ENCODE results near the gene ZBTB32.

Gene ZBTB32

DNA sequence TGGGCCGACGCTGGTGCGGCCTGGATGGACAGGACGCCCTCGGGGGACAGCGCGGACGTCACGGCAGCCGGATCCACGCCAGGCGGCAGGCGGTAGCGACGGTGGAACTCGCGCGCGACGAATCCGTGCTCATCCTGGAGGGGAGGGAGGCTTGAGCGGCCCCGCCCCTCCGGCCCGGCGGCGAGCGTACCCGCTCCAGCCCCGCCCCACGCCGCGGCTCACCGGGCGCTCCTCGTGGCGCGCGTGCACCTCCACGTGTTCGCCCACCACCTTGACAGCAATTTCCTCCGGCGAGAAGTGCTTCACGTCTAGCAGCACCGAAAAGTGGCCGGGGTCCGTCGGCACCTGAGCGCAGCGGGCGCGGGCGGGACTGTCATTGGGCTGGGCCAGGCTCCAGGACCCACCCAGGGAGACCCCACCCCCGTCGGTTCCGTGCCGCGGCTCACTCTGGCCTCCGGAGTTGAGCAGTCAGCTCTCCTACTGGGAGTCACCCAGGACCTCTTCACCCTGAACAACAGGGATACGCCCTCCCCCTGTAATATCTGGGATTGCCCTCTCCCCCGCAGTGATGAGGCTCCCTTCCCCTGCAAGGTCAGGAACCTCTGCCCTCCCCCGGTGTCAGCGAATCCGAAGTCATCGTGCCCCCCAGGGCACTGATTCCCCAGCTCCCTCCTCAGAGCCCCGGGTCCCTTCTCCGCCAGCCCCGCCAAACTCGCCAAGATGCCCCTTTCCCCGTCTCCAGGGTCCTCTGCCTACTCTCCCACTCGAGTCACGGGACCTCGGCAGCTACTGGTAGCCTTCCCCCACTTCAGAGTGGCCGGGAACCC is 51.4 kb downstream of the ZBTB32 start:
- Histone ChIP-seq H3K27me3 (ENCODE audit: control insufficient read depth in 5 of 5, insufficient read depth in 4 of 5, low read length in 5 of 5) (no peaks in the 10 kb centered on the region), H3K9ac (ENCODE audit: low read length in 5 of 5) (peak overlapping the region; percentile 35 to 92 (median 71)), H3K36me3 (ENCODE audit: control insufficient read depth in 5 of 5, insufficient read depth in 5 of 5, low read length in 5 of 5) (peaks cover 0 to 30% (median 26%) of the 10 kb centered on the region in 5 donors), H3K4me3 (ENCODE audit: low read depth in 1 of 5, low read length in 5 of 5) (peak overlapping the region; percentile 71 to 99 (median 98)), H3K27ac (ENCODE audit: low read depth, low read length) (peak overlapping the region; percentile 96), H3K9me3 (ENCODE audit: control insufficient read depth in 5 of 5, low read length in 5 of 5) (peaks cover 0 to under 1% (median 0%) of the 10 kb centered on the region in 5 donors), H3K4me1 (ENCODE audit: control insufficient read depth in 5 of 5, insufficient read depth in 5 of 5, low read length in 5 of 5) (peaks cover 0 to 59% (median 45%) of the 10 kb centered on the region in 5 donors)

DNA sequence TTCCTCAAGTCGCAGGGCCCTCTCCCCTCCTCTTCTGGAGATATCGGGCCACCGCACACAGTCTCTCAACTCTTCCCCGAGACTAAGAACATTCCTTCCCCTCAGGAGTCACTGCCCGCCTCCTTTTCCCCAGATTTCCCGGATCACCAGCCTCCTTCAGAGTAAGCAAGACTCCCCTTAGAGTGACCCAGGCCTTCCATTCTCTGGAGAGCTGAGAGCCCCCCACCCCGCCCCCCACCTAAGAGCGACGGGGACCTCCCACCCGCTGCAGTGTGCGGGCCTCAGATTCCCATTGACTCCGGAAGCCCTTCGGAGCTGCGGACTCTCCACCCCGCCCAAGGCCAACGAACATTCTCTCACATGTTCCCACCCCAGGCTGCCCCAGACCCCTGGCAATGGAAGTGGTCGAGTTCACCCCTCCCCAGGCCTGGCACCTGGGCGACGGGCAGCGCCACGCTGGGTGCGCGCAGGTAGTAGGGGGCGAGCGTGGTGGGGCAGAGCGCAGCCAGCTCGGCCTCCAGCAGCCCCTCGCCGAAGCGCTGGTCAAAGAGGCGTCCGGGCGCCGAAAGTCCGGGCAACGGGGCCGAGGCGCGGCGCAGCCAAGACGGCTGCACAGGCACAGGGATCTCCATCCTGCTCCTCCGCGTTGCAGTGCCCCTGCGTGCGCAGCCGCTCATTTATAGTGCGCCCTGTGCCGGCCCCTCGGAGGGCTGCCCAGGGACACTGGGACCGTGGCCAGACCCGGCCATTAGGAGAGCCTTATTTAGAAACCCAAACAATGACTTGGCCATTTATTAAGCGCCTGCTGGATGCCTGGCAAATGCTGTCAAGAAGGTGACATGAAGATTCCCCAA is 52.2 kb downstream of the ZBTB32 start, which contains the start of gene HSPB6:
Gene HSPB6, minus strand, starts transcription at position 653 of the 854 bp plus-strand sequence. Its CDS starts 21 bp downstream, at position 632.
- Histone ChIP-seq H3K36me3 (ENCODE audit: control insufficient read depth in 5 of 5, insufficient read depth in 5 of 5, low read length in 5 of 5) (peaks cover 0 to 36% (median 28%) of the 10 kb centered on the region in 5 donors), H3K4me1 (ENCODE audit: control insufficient read depth in 5 of 5, insufficient read depth in 5 of 5, low read length in 5 of 5) (peaks cover 0 to 59% (median 45%) of the 10 kb centered on the region in 5 donors), H3K9me3 (ENCODE audit: control insufficient read depth in 5 of 5, low read length in 5 of 5) (peaks cover 0 to 2% (median 0%) of the 10 kb centered on the region in 5 donors), H3K27me3 (ENCODE audit: control insufficient read depth in 5 of 5, insufficient read depth in 4 of 5, low read length in 5 of 5) (no peaks in the 10 kb centered on the region), H3K9ac (ENCODE audit: low read length in 5 of 5) (peak within 1 kb of the TSS; percentile 35 to 92 (median 71)), H3K4me3 (ENCODE audit: low read depth in 1 of 5, low read length in 5 of 5) (peak within 1 kb of the TSS; percentile 71 to 99 (median 98)), H3K27ac (ENCODE audit: low read depth, low read length) (peak within 1 kb of the TSS; percentile 96)

DNA sequence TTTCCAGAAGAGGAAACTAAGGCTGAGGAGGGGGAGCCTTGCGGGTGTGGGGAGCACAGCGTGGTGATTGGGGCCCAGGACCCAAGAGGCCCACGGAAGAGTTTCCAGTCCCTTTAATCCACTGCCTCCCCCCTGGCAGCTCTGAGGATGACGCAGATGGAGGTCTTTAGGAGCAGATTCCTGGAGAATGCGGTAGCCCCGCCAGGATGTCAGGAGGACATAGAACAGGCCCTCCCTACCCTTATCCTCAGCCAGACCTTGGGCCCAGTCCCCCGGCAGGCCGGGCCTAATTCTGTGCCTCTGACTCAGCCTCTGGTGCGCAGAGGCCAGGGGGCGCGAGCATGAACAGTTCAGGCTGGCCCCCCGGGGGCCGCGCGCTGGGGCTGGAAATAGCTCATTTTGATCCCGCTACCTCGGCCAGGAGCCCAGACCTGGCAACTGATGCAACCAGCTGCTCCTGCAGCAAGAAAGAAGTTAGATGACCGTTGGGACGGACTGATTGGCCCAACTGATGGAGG is 52.9 kb downstream of the ZBTB32 start:
- peak overlapping the region; percentile 40 to 99 (median 98) for H3K4me3 ChIP-seq (ENCODE audit: low read depth in 1 of 5, low read length in 5 of 5)
- H3K9me3 ChIP-seq (ENCODE audit: control insufficient read depth in 5 of 5, low read length in 5 of 5) = peaks cover 0 to 2% (median 0%) of the 10 kb centered on the region in 5 donors
- H3K4me1 ChIP-seq (ENCODE audit: control insufficient read depth in 5 of 5, insufficient read depth in 5 of 5, low read length in 5 of 5) = peaks cover 0 to 54% (median 45%) of the 10 kb centered on the region in 5 donors
- peak overlapping the region; percentile 96 for H3K27ac ChIP-seq (ENCODE audit: low read depth, low read length)
- peak overlapping the region; percentile 26 to 92 (median 71) for H3K9ac ChIP-seq (ENCODE audit: low read length in 5 of 5)
- H3K36me3 ChIP-seq (ENCODE audit: control insufficient read depth in 5 of 5, insufficient read depth in 5 of 5, low read length in 5 of 5) = peaks cover 0 to 36% (median 28%) of the 10 kb centered on the region in 5 donors
- H3K27me3 ChIP-seq (ENCODE audit: control insufficient read depth in 5 of 5, insufficient read depth in 4 of 5, low read length in 5 of 5) = no peaks in the 10 kb centered on the region

DNA sequence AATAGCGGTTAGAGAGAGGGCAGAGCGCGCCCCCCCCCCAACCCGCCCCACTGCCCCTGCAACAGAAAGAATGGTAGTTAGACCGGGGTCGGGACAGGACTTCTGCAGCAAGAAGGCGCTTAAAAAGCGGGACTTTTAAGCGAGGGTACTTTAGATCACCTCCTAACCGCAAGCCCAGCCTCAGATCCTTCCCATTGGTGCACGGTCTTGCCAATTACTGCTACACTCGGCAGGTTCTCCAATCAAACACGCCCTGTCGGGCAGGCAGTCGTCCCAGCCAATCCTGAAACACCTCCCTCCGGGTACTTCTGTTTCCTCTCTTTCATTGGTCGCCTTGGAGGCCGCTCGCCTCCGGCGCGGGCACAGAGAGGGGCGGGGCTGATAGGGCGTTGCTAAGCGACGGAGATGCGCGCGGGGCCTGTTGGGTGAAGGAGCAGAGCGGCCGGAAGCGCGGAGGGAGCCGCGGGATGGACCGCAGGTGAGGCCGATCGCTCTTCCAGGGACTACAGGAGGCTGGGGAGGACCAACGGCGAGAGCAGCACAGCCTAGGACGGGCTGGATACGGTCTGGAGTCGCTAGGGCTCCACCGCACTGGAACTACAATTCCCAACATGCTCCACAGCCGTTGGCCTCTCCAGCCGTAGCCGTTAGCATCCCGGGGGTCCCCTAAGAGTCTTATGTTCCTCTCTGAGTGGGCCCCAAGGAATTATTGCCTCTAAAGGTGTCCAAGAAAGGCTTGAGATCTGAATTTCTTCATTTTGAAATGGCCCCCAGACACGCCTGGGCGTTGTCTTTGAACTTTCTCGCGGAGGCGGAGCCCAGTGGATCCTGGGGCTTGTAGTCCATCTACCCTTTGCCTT is 53.6 kb downstream of the ZBTB32 start, which contains the start of gene PROSER3:
Gene PROSER3, plus strand, starts transcription at position 428 of the 860 bp plus-strand sequence. Its CDS starts 40 bp downstream, at position 468.
- peaks cover 0 to 52% (median 45%) of the 10 kb centered on the region in 5 donors for H3K4me1 ChIP-seq (ENCODE audit: control insufficient read depth in 5 of 5, insufficient read depth in 5 of 5, low read length in 5 of 5)

DNA sequence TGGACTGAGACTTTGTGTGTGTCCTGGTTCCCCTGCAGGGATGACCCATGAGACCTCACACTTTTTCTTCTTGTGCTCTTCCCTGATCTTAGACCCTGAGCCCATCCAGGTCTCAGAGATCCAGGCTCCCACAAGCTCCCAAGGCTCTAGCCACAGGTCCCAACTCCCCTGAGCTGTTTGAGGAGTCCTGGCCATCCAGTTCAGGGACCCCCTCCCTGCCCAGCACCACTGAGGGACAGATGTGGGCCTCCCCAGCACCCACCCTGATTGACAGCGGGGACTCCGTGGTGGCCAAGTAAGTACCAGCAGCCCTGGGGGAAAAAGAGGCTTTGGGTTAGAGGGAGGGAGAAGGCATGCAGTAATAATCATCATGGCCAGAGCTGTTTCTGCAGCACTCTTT is 55.3 kb downstream of the ZBTB32 start:
- Histone ChIP-seq H3K4me1 (ENCODE audit: control insufficient read depth in 5 of 5, insufficient read depth in 5 of 5, low read length in 5 of 5) (peaks cover 0 to 43% (median 34%) of the 10 kb centered on the region in 5 donors), H3K9me3 (ENCODE audit: control insufficient read depth in 5 of 5, low read length in 5 of 5) (peaks cover 0 to 2% (median 0%) of the 10 kb centered on the region in 5 donors), H3K27me3 (ENCODE audit: control insufficient read depth in 5 of 5, insufficient read depth in 4 of 5, low read length in 5 of 5) (no peaks in the 10 kb centered on the region), H3K36me3 (ENCODE audit: control insufficient read depth in 5 of 5, insufficient read depth in 5 of 5, low read length in 5 of 5) (peaks cover 0 to 22% (median 15%) of the 10 kb centered on the region in 5 donors), H3K4me3 (ENCODE audit: low read depth in 1 of 5, low read length in 5 of 5) (no peak overlapping the region), H3K9ac (ENCODE audit: low read length in 5 of 5) (no peak overlapping the region), H3K27ac (ENCODE audit: low read depth, low read length) (no peak overlapping the region)

More for the DNA sequence above, 53.6 kb downstream of the ZBTB32 start, which contains the start of gene PROSER3:
- Histone ChIP-seq H3K9ac (ENCODE audit: low read length in 5 of 5) (peak within 1 kb of the TSS; percentile 73 to 92 (median 90)), H3K4me3 (ENCODE audit: low read depth in 1 of 5, low read length in 5 of 5) (peak within 1 kb of the TSS; percentile 98 to 99 (median 99)), H3K36me3 (ENCODE audit: control insufficient read depth in 5 of 5, insufficient read depth in 5 of 5, low read length in 5 of 5) (peaks cover 0 to 32% (median 21%) of the 10 kb centered on the region in 5 donors), H3K27me3 (ENCODE audit: control insufficient read depth in 5 of 5, insufficient read depth in 4 of 5, low read length in 5 of 5) (no peaks in the 10 kb centered on the region), H3K9me3 (ENCODE audit: control insufficient read depth in 5 of 5, low read length in 5 of 5) (peaks cover 0 to 2% (median 0%) of the 10 kb centered on the region in 5 donors), H3K27ac (ENCODE audit: low read depth, low read length) (peak within 1 kb of the TSS; percentile 96)

DNA sequence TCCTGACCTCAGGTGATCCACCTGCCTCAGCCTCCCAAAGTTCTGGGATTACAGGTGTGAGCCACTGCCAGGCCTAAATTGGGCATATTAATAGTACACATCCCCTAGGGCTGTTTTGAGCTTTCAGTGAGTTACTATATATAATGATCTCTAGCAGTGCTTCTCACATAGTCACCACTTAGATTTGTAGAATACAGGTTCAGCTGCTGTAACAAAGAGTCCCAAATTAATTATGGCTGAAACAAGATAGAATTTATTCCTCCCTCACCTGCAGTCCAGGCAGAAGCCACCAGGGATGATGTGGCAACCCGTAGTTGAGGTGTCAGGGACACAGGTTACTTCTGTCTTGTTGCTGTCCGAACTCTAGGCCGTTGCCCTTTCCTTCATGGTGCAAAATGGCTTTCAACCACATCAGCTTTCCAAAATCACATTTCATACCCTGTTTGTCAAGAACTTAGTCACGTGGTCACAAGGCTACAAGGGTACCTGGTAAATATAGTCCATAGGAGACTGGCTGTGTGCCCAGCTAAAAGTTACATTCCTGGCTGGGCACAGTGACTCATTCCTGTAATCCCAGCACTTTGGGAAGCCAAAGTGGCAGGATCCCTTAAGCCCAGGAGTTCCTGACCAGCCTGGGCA is 56.5 kb downstream of the ZBTB32 start:
- Histone ChIP-seq H3K27me3 (ENCODE audit: control insufficient read depth in 5 of 5, insufficient read depth in 4 of 5, low read length in 5 of 5) (no peaks in the 10 kb centered on the region), H3K4me1 (ENCODE audit: control insufficient read depth in 5 of 5, insufficient read depth in 5 of 5, low read length in 5 of 5) (peaks cover 0 to 32% (median 24%) of the 10 kb centered on the region in 5 donors), H3K9me3 (ENCODE audit: control insufficient read depth in 5 of 5, low read length in 5 of 5) (peaks cover 0 to 2% (median 0%) of the 10 kb centered on the region in 5 donors), H3K9ac (ENCODE audit: low read length in 5 of 5) (no peak overlapping the region), H3K36me3 (ENCODE audit: control insufficient read depth in 5 of 5, insufficient read depth in 5 of 5, low read length in 5 of 5) (peaks cover 0 to 33% (median 19%) of the 10 kb centered on the region in 5 donors), H3K4me3 (ENCODE audit: low read depth in 1 of 5, low read length in 5 of 5) (no peak overlapping the region), H3K27ac (ENCODE audit: low read depth, low read length) (no peak overlapping the region)

DNA sequence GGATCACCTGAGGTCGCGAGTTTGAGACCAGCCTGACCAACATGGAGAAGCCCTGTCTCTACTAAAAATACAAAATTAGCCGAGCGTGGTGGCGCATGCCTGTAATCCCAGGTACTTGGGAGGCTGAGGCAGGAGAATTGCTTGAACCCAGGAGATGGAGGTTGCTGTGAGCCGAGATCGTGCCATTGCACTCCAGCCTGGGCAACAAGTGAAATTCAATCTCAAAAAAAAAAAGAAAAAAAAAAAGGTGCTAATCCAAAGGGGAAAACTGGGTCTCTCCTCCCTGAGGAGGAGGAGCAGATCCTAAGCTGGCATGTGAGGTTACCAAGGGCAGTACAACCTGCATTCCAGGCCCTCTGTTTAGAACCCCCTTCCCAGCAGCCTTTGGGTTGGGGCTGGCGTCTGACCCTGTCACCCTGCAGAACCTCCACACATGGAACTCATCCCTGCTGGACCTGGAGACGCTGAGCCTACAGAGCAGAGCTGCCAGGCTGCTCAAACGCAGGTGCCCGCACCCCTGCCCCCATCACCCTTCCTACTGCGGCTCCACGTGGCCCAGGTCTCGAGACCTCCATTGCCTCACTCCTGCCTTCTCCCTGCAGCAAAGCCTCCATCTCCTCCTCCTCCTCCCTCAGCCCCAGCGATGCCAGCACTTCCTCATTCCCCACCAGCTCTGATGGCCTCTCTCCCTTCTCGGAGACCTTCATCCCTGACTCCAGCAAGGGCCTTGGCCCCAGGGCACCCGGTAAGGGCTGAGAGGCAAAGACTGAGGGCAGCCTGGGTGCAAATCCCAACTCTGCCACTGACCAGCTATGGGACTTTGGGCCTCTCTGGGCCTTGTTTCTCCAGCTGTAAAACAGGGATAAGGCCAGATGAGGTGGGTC is 60.3 kb downstream of the ZBTB32 start:
- Histone ChIP-seq H3K4me1 (ENCODE audit: control insufficient read depth in 5 of 5, insufficient read depth in 5 of 5, low read length in 5 of 5) (peaks cover 0 to 2% (median 0%) of the 10 kb centered on the region in 5 donors), H3K27me3 (ENCODE audit: control insufficient read depth in 5 of 5, insufficient read depth in 4 of 5, low read length in 5 of 5) (no peaks in the 10 kb centered on the region), H3K4me3 (ENCODE audit: low read depth in 1 of 5, low read length in 5 of 5) (no peak overlapping the region), H3K36me3 (ENCODE audit: control insufficient read depth in 5 of 5, insufficient read depth in 5 of 5, low read length in 5 of 5) (peaks cover 0 to 49% (median 24%) of the 10 kb centered on the region in 5 donors), H3K9ac (ENCODE audit: low read length in 5 of 5) (no peak overlapping the region), H3K27ac (ENCODE audit: low read depth, low read length) (no peak overlapping the region), H3K9me3 (ENCODE audit: control insufficient read depth in 5 of 5, low read length in 5 of 5) (peaks cover 0 to 2% (median 0%) of the 10 kb centered on the region in 5 donors)

All from subcutaneous abdominal adipose tissue (tissue), 5 donors.